Brain microvascular endothelial cell (primary cell): Measurements from ENCODE around the gene STAP2.

Experiments used
- DNase-seq: peaks from one replicate; pipeline ENCODE4 v3.0.0-alpha.2; 2020
- H3K27ac ChIP-seq: fragments of 250-450 bp; sonication (Bioruptor Pico); 2 replicates; pipeline ENCODE4 v1.5.1; 2020; ENCODE audit warnings: mild to moderate bottlenecking, moderate library complexity
- H3K27me3 ChIP-seq: fragments of 250-450 bp; sonication (Bioruptor Pico); replicated peaks from 2 replicates; pipeline ENCODE4 v1.5.1; 2020; ENCODE audit warnings: mild to moderate bottlenecking
- H3K36me3 ChIP-seq: fragments of 250-450 bp; sonication (Bioruptor Pico); replicated peaks from 2 replicates; pipeline ENCODE4 v1.5.1; 2020; ENCODE audit warnings: mild to moderate bottlenecking
- H3K4me3 ChIP-seq: 2 replicates; pipeline ENCODE4 v1.5.1; 2011; ENCODE audit warnings: low read depth, mild to moderate bottlenecking, control low read depth, low read length, moderate library complexity
- in situ Hi-C: cut with HindIII; loops from 2 replicates; pipeline ENCODE4 v1.10.0; 2017; ENCODE audit warnings: low sequenced_read_pairs, low pct_ligation_motif_present
- TF ChIP-seq, protein P1 (sequence below): IDR thresholded peaks from 2 replicates; pipeline ENCODE4 v1.5.1; 2011; ENCODE audit warnings: low read depth, mild to moderate bottlenecking, moderate library complexity, low read length, control low read depth, inconsistent platforms; ENCODE audit errors: missing control alignments

STAP2 gene

DNA sequence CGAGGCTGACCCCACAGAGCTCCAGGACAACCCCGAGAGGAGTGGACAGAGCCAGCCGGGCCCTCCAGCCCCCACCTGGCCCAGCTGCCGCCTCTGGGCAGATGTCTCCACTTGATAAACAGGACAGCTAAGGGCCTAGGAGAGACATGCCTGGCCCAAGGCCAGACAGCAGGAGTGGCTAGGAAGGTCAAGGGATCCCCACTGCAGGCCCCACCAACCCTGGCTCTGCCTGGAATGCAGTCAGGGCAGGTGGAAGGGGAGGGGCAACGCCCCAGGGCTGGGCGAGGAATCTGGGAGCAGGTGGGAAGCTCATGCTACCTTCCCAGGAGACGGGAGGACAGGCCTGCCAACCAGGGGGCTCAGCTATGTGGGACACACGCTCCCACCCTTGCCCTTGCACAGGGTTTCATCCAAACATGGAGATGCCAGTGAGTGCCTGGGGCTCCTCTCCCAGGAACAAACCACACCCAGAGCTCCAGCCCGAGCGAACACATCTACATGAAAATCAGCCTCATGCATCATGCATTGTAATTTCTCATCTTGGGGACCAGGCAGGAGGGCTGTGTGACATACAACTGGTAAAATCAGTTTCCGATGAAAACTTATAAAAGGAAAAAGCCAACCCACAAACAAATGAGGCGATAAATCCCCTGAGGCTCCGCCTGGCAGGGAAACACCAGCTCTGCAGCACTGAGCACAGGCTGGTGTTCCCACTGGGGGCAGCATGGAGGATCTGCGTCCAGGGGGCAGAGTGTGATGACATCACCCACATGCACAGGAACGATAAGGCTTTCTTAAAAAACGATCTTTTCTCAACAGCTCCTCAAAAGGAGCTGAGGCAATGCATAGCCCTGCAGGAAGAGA, 36.8 kb upstream of the STAP2 start:
- TF ChIP-seq, protein P1, sequence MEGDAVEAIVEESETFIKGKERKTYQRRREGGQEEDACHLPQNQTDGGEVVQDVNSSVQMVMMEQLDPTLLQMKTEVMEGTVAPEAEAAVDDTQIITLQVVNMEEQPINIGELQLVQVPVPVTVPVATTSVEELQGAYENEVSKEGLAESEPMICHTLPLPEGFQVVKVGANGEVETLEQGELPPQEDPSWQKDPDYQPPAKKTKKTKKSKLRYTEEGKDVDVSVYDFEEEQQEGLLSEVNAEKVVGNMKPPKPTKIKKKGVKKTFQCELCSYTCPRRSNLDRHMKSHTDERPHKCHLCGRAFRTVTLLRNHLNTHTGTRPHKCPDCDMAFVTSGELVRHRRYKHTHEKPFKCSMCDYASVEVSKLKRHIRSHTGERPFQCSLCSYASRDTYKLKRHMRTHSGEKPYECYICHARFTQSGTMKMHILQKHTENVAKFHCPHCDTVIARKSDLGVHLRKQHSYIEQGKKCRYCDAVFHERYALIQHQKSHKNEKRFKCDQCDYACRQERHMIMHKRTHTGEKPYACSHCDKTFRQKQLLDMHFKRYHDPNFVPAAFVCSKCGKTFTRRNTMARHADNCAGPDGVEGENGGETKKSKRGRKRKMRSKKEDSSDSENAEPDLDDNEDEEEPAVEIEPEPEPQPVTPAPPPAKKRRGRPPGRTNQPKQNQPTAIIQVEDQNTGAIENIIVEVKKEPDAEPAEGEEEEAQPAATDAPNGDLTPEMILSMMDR: peak; percentile 75
- Histone ChIP-seq H3K27ac (peak overlapping the region; percentile 66), H3K4me3 (no peak overlapping the region), H3K36me3 (peaks cover 8% of the 10 kb centered on the region), H3K27me3 (no peaks in the 10 kb centered on the region)
- in situ Hi-C loops: no loop called here
- peak; percentile 59 for DNase-seq

- TF ChIP-seq, protein P1: peak; percentile 47
- H3K27me3 ChIP-seq: no peaks in the 10 kb centered on the region
- DNase-seq: peak; percentile 63
- peak overlapping the region; percentile 66 for H3K27ac ChIP-seq
- in situ Hi-C loops: no loop called here
- peaks cover 8% of the 10 kb centered on the region for H3K36me3 ChIP-seq
- no peak overlapping the region for H3K4me3 ChIP-seq
Measured at GRCh38 chr19:4374498-4375163, 36.0 kb upstream of the STAP2 start.

DNA sequence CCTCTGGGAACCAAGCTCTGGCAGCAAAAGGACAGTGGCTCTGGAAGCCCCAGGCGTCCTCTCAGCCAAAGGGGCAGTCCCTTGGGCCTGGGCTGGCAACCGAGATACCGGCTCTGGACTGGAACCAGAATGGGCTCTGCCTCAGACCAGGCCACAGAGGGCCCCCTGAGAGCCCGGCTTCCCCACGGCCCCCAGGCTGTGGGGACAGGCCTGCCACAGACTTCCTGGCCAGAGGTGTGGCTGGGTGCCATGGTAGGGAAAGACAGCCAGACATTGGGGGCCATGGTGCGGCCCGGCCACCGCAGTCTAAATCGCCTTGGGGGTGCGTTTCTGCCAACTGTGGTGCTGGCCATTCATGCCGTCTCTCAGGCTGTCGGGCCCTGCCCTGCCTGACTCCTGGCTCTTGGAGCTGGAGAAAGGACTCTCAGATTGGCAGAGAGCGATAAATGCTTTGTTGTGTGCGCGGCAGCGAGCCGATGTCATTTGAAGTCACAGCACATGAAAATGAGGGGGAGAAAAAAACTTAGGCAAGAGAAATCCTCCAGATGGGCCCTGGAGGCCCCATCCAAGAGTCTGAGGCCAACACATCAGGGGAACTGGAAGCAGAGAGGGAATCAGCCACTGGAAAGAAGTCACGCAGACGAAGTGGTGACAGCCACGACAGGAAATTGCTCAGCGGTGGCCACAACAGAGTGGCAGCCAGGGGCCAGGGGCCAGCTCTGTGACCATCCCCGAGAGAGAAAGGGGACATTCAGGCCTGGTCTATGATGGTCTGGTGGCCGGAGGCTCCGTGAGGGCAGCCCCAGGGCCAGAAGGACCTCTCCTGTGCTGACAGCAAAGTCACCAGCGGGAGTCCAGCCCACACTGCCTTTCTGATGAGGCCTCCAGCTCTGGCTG, 35.2 kb upstream of the STAP2 start:
- H3K27ac ChIP-seq: peak overlapping the region; percentile 66
- TF ChIP-seq, protein P1: no peak
- no peak overlapping the region for H3K4me3 ChIP-seq
- in situ Hi-C loops: no loop called here
- DNase-seq: no peak
- peaks cover 8% of the 10 kb centered on the region for H3K36me3 ChIP-seq
- no peaks in the 10 kb centered on the region for H3K27me3 ChIP-seq

GRCh38 chr19:4373013-4373367, 34.4 kb upstream of the STAP2 start:
- in situ Hi-C loops: no loop called here
- Histone ChIP-seq H3K27me3 (no peaks in the 10 kb centered on the region), H3K4me3 (no peak overlapping the region), H3K36me3 (peaks cover 10% of the 10 kb centered on the region), H3K27ac (no peak overlapping the region)
- TF ChIP-seq, protein P1: no peak
- DNase-seq: no peak

DNA sequence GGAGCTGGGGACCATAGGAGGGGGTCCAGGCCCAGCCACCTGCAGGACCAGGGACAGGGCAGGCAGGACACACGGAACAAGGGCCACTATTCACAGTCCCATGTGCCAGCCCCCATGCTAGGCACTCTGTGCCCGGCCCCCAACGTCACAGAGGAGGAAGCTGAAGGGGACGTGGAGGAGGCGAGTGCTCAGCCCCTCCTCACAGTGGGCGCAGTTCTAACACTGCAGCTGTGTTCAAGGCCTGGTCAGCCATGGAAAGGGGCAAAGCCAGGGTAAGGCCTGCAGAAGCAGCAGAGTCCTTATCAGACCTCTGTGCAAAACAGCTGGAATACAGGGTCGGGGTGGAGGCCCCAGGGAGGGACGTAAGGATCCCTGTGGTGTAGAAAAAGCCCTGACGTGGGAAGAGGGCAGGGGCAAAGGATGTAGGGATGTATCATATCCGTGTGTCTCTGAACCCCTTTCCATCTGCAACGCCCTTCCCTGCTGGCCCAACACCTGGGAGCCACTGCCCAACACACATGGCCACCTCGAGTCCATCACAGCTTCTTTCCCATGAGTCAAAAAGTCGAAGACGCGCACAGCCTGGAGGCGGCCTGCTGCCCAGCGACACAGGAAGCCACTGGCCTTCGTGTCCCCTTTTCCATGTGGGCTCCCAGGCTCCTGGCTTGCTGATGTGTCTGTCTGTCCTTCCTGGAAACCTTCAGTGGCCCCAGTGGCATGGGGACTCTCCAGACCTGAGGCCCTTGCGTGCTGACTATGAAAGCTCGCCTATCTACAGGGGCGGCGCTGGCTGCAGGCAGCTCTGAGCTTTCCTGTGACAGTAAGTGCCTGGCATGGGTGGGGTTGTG, 33.8 kb upstream of the STAP2 start:
- TF ChIP-seq, protein P1: no peak
- Histone ChIP-seq H3K27me3 (no peaks in the 10 kb centered on the region), H3K27ac (no peak overlapping the region), H3K36me3 (peaks cover 14% of the 10 kb centered on the region), H3K4me3 (no peak overlapping the region)
- no peak for DNase-seq
- in situ Hi-C loops: no loop called here
